ENCODE results near the gene CAPN1. TPM values are rescaled to one million over a fixed set of nuclear protein-coding genes. Genes with fewer than 3 reads are reported as not detected.

Gene CAPN1
- total and polyA plus RNA-seq, 2 of the 13 experiments (the other 11 are each of a cell fraction or from before 2014, with no cell fraction given): 57.3 to 82.6 TPM

GRCh38 chr11:65165410-65166317, 16.1 kb upstream of the CAPN1 start (continued):
- TF ChIP-seq MYPOP (CRISPR knock-in tag; IDR thresholded peaks at IDR 0.05) (no peak), ZSCAN22 (CRISPR knock-in tag; IDR thresholded peaks at IDR 0.05) (no peak), ZNF44 (CRISPR knock-in tag; IDR thresholded peaks at IDR 0.05) (no peak), POLR2A (IDR thresholded peaks at IDR 0.05; ENCODE audit: insufficient read depth in 1 of 2, low read depth in 2 of 2, low read length in 2 of 2) (peak; percentile 38 to 56; a peak in 3 of 4 replicates), ELF4 (CRISPR knock-in tag; IDR thresholded peaks at IDR 0.05; ENCODE audit: borderline replicate concordance) (peak; percentile 70; the same call in 1 of the 2 replicates), PBX2 (CRISPR knock-in tag; IDR thresholded peaks at IDR 0.05) (no peak), E2F5 (CRISPR knock-in tag; conservative IDR thresholded peaks at IDR 0.05) (no peak), GLI4 (CRISPR knock-in tag; IDR thresholded peaks at IDR 0.05; ENCODE audit: borderline replicate concordance) (no peak), TFE3 (CRISPR knock-in tag; IDR thresholded peaks at IDR 0.05) (peak; percentile 41), SRSF9 (IDR thresholded peaks at IDR 0.05; ENCODE audit: borderline replicate concordance, insufficient read depth, low read depth, low read length, poor library complexity, severe bottlenecking) (no peak), ZNF83 (CRISPR knock-in tag; IDR thresholded peaks at IDR 0.05; ENCODE audit: borderline replicate concordance) (no peak), XBP1 (CRISPR knock-in tag; IDR thresholded peaks at IDR 0.05) (no peak), HOXA5 (CRISPR knock-in tag; IDR thresholded peaks at IDR 0.05) (no peak), HOXA3 (CRISPR knock-in tag; IDR thresholded peaks at IDR 0.05) (peak; percentile 74), HHEX (CRISPR knock-in tag; IDR thresholded peaks at IDR 0.05) (no peak), ZNF841 (CRISPR knock-in tag; IDR thresholded peaks at IDR 0.05; ENCODE audit: borderline replicate concordance) (no peak), HNF1B (CRISPR knock-in tag; IDR thresholded peaks at IDR 0.05) (no peak), ZNF644 (CRISPR knock-in tag; IDR thresholded peaks at IDR 0.05; ENCODE audit: low read depth) (no peak), PITX1 (CRISPR knock-in tag; IDR thresholded peaks at IDR 0.05) (peak; percentile 84), HDAC2 (CRISPR knock-in tag; IDR thresholded peaks at IDR 0.05) (peak; percentile 78), HOXA7 (CRISPR knock-in tag; IDR thresholded peaks at IDR 0.05) (no peak), ZZZ3 (CRISPR knock-in tag; IDR thresholded peaks at IDR 0.05; ENCODE audit: borderline replicate concordance) (no peak), TRIM24 (CRISPR knock-in tag; IDR thresholded peaks at IDR 0.05) (no peak), SOX5 (CRISPR knock-in tag; IDR thresholded peaks at IDR 0.05; ENCODE audit: borderline replicate concordance) (peak; percentile 60; the same call in 1 of the 2 replicates), ISL2 (CRISPR knock-in tag; IDR thresholded peaks at IDR 0.05) (no peak; the same call in 1 of the 2 replicates)
